ENCODE measurements around the gene CAMK2G. TPM values are rescaled to one million over a fixed set of nuclear protein-coding genes. Genes with fewer than 3 reads are reported as not detected.
"Not testable (repeated sequence)": the region's sequence is repeated elsewhere in the genome, so short reads cannot be mapped to it uniquely, and the experiment has no call there.

Gene CAMK2G
- total RNA-seq, 6 experiments from 2014 or later = 8.3 to 10.7 (median 9.4) TPM

GRCh38 chr10:73892310-73893030 lies 18.1 kb upstream of the CAMK2G start:
- no peaks in the 10 kb centered on the region for H3K36me3 ChIP-seq
- H3K4me1 ChIP-seq = peaks cover 0 to 3% (median 0%) of the 10 kb centered on the region in 4 donors
- H3K4me3 ChIP-seq = no peak overlapping the region
- ATAC-seq (no peak), DNase-seq (no peak)
- 63% methylated on average over 10 of the region's 10 CpGs for WGBS (ENCODE audit: insufficient coverage, low coverage, low lambda C conversion rate, missing lambda C conversion rate)
- no peak overlapping the region for H3K27ac ChIP-seq
- H3K9me3 ChIP-seq = no peaks in the 10 kb centered on the region
- H3K27me3 ChIP-seq = no peaks in the 10 kb centered on the region
- no peak for TF ChIP-seq POLR2A (IDR thresholded peaks at IDR 0.05)
- TF ChIP-seq CTCF (IDR thresholded peaks at IDR 0.05) = no peak
- intact Hi-C loops (cut with DNase I) = loop anchor here in 1 of 2 donors (5.0 kb wide), 1 partner anchor 45 kb away; no protein-coding TSS in a partner anchor

- H3K36me3 ChIP-seq = no peaks in the 10 kb centered on the region
- no peak overlapping the region for H3K4me3 ChIP-seq
- no peak overlapping the region for H3K27ac ChIP-seq
- TF ChIP-seq POLR2A (IDR thresholded peaks at IDR 0.05) (no peak), CTCF (IDR thresholded peaks at IDR 0.05) (no peak)
- DNase-seq (no peak), ATAC-seq (no peak)
- no peaks in the 10 kb centered on the region for H3K27me3 ChIP-seq
- H3K9me3 ChIP-seq = no peaks in the 10 kb centered on the region
- WGBS (ENCODE audit: insufficient coverage, low coverage, low lambda C conversion rate, missing lambda C conversion rate) = 73% methylated on average over 5 of the region's 5 CpGs
- intact Hi-C loops (cut with DNase I) = loop anchor here in 1 of 2 donors (5.0 kb wide), 1 partner anchor 46 kb away; no protein-coding TSS in a partner anchor
- H3K4me1 ChIP-seq = peaks cover 0 to 3% (median 0%) of the 10 kb centered on the region in 4 donors
These were observed 17.2 kb upstream of the CAMK2G start for GRCh38 chr10:73891540-73891939.

- H3K27me3 ChIP-seq, ATAC-seq, H3K9me3 ChIP-seq, H3K27ac ChIP-seq, H3K4me1 ChIP-seq, H3K4me3 ChIP-seq, H3K36me3 ChIP-seq, DNase-seq: not testable (repeated sequence)
- intact Hi-C loops (cut with DNase I) = loop anchor here in 1 of 2 donors (5.0 kb wide), 1 partner anchor 46 kb away; no protein-coding TSS in a partner anchor
- WGBS (ENCODE audit: insufficient coverage, low coverage, low lambda C conversion rate, missing lambda C conversion rate) = 54% methylated on average over 2 of the region's 3 CpGs
These were observed 16.5 kb upstream of the CAMK2G start for GRCh38 chr10:73890830-73891229.

GRCh38 chr10:73890261-73890660 lies 15.9 kb upstream of the CAMK2G start:
- no peak for TF ChIP-seq CTCF (IDR thresholded peaks at IDR 0.05)
- TF ChIP-seq POLR2A (IDR thresholded peaks at IDR 0.05) = no peak
- 94% methylated on average over 4 of the region's 5 CpGs for WGBS (ENCODE audit: insufficient coverage, low coverage, low lambda C conversion rate, missing lambda C conversion rate)
- ATAC-seq (no peak), DNase-seq (no peak)
- H3K4me3 ChIP-seq = no peak overlapping the region
- no peaks in the 10 kb centered on the region for H3K27me3 ChIP-seq
- peaks cover 0 to 3% (median 1%) of the 10 kb centered on the region in 4 donors for H3K4me1 ChIP-seq
- H3K9me3 ChIP-seq = no peaks in the 10 kb centered on the region
- no peaks in the 10 kb centered on the region for H3K36me3 ChIP-seq
- intact Hi-C loops (cut with DNase I) = loop anchor here in 1 of 2 donors (5.0 kb wide), 1 partner anchor 47 kb away; no protein-coding TSS in a partner anchor
- H3K27ac ChIP-seq = no peak overlapping the region

- H3K4me1 ChIP-seq, ATAC-seq, H3K36me3 ChIP-seq, H3K27me3 ChIP-seq, H3K27ac ChIP-seq, H3K4me3 ChIP-seq, DNase-seq, H3K9me3 ChIP-seq: not testable (repeated sequence)
- intact Hi-C loops (cut with DNase I) = loop anchor here (10.0 kb wide), 2 partner anchors 55 to 205 kb away; no protein-coding TSS in a partner anchor
- WGBS (ENCODE audit: insufficient coverage, low coverage, low lambda C conversion rate, missing lambda C conversion rate) = 76% methylated on average over 2 of the region's 3 CpGs
These were observed 15.1 kb upstream of the CAMK2G start for GRCh38 chr10:73889416-73889815.

Measured in right lobe of liver (tissue), 6 donors.